GM06990 (cell line): ENCODE results near the gene ZP1.
A peak's percentile ranks its signal among the peaks of the same experiment; 100 is the strongest.

Experiments used
- DNase-seq: peaks from one replicate; pipeline ENCODE4 v3.0.0-alpha.2; 2011; ENCODE audit not compliant: insufficient read length; ENCODE audit errors: extremely low read depth
- H3K27me3 ChIP-seq: replicated peaks from 2 replicates; pipeline ENCODE4 v1.6.0; 2011; ENCODE audit warnings: low read length; ENCODE audit not compliant: control insufficient read depth, insufficient read depth
- H3K36me3 ChIP-seq: 2 replicates; pipeline ENCODE4 v1.5.1; 2011; ENCODE audit warnings: low read length; ENCODE audit not compliant: control insufficient read depth, insufficient read depth
- H3K4me3 ChIP-seq: replicated peaks from 2 replicates; pipeline ENCODE4 v1.5.1; 2011; ENCODE audit warnings: low read depth, mild to moderate bottlenecking, control low read depth, low read length
- CTCF ChIP-seq: IDR thresholded peaks from 2 replicates; pipeline ENCODE4 v1.5.1; 2011; ENCODE audit warnings: low read length, control low read depth, mild to moderate bottlenecking, inconsistent platforms; ENCODE audit not compliant: insufficient read depth, poor library complexity, severe bottlenecking

Gene ZP1

GRCh38 chr11:60825790-60826189, 41.6 kb upstream of the ZP1 start:
- no peaks in the 10 kb centered on the region for H3K27me3 ChIP-seq
- H3K36me3 ChIP-seq = no peaks in the 10 kb centered on the region
- TF ChIP-seq CTCF = no peak

GRCh38 chr11:60830478-60831142, 36.7 kb upstream of the ZP1 start:
- no peak for DNase-seq
- no peak overlapping the region for H3K4me3 ChIP-seq
- no peaks in the 10 kb centered on the region for H3K27me3 ChIP-seq
- H3K36me3 ChIP-seq = no peaks in the 10 kb centered on the region
- no peak for TF ChIP-seq CTCF

More at GRCh38 chr11:60825790-60826189, 41.6 kb upstream of the ZP1 start:
- H3K4me3 ChIP-seq = no peak overlapping the region
- no peak for DNase-seq

GRCh38 chr11:60831143-60831500, 36.2 kb upstream of the ZP1 start:
- Histone ChIP-seq H3K4me3 (no peak overlapping the region), H3K36me3 (no peaks in the 10 kb centered on the region), H3K27me3 (no peaks in the 10 kb centered on the region)
- peak; percentile 88 for TF ChIP-seq CTCF
- peak; percentile 39 for DNase-seq

- DNase-seq = no peak
- TF ChIP-seq CTCF = no peak
- H3K36me3 ChIP-seq = no peaks in the 10 kb centered on the region
- no peaks in the 10 kb centered on the region for H3K27me3 ChIP-seq
- no peak overlapping the region for H3K4me3 ChIP-seq
These were observed 35.8 kb upstream of the ZP1 start for GRCh38 chr11:60831501-60832079.

- H3K27me3 ChIP-seq = no peaks in the 10 kb centered on the region
- no peak for DNase-seq
- H3K36me3 ChIP-seq = no peaks in the 10 kb centered on the region
- H3K4me3 ChIP-seq = no peak overlapping the region
- TF ChIP-seq CTCF = no peak
These were observed 32.4 kb upstream of the ZP1 start for GRCh38 chr11:60834742-60835533.

- no peak for TF ChIP-seq CTCF
These were observed 31.9 kb upstream of the ZP1 start for GRCh38 chr11:60835534-60835846.

More at GRCh38 chr11:60835534-60835846, 31.9 kb upstream of the ZP1 start:
- no peak overlapping the region for H3K4me3 ChIP-seq
- DNase-seq = no peak
- no peaks in the 10 kb centered on the region for H3K36me3 ChIP-seq
- no peaks in the 10 kb centered on the region for H3K27me3 ChIP-seq
